Measurements from ENCODE around the gene KCNQ1.

Gene KCNQ1

DNA sequence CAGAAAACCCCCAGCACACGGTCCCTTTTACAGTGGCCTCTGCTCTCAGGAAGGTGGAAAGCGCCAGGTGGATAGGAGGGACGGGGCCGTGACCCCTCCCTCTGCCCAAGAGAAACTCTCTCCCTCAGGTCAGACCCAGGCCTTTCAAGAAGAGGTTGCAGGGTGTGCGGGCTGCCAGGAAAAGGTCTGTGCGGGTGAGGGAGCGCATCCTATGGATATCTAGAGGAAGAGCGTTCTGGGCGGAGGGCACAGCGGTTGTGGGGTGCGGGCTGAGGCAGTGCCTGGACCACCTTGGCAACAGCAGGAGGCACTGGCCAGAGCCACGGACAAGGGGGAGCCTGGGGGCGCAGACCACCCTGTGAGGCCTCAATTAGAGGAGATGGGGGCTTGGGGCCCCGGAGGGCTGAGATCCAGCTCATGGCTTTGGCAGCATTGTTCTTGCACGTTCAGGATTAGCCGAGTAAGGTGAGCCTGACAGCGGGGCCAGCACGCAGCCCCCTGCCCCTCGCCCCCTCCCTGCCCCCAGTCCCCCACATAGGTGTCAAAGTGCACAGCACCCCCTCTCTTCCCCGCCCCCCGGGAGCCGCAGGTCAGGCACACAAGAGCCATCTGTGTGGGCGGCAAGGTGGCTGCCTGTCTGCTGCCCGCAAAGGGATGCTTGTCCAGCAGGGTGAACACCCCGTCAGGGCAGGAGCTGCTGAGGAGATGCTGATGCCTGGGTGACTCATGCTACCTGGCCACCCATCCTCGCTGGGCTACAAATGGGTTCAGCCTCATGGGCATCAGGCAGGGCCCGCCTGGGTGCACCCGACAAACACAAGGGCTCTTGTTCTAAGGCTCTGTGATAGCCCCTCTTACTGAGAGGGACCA lies 347.8 kb downstream of the KCNQ1 start:
- no peak for DNase-seq

DNA sequence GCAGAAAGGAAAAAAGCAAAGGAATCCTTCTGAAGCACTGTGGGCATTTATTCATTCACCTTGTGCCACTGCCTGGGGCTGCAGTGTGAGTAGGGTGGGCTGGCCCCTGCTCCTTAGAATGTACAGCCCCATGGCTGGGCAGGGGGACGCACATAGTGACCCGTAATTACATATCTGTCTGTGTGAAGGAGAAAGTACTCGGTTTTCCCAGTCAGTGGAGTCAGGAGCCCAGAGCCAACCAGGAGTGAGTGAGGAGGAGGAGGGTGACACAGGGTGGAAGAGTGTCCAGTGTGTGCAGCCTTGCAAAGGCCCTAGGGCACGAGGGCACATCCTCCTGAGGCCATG lies 348.9 kb downstream of the KCNQ1 start:
- DNase-seq, result no peak

DNA sequence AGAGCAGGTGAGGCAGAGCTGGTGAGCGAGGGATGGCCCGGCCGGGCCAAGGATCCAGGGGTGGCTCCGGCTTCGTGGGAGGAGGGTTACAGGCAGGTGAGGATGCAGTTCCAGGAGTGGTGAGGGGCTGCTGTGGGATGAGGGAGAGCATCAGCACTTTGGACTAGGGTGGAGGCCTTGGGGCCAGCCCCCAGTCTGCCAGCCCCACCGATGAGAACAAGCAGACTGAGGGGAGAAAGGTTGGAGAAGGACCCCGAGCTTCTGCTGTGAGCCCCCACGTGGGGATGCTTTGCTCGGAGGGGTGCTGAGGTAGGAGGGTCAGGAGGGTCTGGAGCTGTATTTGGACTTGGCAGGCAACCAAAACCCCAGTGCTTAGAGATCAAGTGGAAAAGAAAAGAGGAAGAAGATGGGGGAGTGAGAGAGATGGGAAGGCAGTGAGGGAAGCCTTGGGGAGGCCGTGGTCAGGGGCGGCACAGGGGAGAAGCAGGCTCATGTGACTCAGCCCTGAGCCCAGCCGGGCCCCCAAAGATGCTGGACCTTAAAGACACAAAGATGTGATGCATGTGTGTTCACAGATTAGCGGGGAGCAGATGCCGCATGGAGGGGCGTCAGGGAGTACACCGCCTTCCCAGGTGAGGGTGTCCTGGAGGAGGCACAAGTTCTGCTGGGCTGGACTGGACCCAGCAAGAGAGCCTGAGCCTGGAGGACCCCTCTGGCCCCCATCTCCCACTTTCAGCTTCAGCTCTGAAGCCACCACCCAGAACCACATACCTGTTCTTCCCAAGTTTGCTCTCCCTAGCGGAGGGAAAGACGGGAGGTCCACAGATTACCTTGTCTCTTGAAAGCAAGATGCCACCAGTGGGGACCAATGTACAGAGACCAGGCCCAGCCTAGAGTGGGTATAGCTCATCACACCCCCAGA lies 349.5 kb downstream of the KCNQ1 start:
- no peak for DNase-seq

DNA sequence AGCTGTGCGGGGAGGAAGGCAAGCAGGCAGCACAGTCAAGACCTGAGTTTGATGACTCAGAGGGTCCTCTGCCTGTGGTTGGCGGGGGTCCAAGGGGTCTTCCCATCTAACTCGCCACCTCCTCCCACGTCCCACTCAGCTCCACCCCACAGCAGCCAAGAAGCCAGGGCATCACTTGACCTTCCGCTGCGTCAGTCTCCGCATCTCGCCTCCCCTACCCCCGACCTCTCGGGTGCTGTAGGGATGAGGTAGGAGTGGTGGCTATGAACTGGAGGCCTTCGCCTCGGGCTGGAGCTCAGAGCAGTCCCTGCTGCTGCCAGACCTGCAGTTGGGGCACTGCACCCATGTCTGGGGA lies 350.1 kb downstream of the KCNQ1 start:
- DNase-seq, result no peak

DNA sequence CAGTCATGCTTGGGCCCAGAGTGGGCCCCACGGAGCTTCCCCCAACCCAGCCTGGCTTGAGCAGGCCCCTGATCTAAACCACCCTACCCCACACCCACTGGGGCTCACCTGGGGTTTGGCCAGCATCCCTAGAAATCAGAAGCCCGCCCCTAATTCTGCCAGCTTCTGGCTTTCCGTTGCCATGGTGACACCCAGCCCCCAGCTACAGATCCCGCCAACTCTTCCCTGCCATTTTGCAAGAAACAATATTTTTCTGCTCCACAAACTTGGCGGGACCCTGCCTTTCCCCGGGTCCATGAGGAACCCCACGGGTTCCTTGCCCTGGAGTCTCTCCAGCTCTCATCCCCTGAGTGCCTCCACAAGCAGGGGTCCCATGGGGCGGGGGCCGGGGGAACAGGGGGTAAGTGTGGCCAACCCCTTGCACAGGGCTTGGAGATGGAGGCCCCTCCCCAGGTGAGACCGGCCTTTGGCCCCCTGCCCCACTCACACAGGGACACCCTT lies 350.7 kb downstream of the KCNQ1 start:
- no peak for DNase-seq

DNA sequence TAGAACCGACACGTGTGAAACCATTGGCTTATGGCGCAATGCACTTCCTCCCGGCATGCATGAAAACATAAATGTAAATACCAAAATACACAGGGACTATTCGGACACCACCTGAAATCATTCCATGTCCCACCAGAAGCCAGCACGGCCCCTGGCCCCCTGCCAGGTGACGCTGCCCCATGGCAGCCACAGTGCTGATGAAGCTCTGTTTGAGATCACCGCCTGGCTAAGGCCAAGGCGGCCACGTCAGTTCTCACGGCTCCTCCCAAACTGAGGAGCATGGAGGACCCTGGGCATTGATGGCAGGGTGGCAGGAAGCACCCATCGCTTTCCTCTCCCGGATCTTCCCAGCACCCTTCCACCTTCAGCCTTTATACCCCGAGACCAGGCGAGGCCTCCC lies 351.3 kb downstream of the KCNQ1 start:
- DNase-seq, result no peak

DNA sequence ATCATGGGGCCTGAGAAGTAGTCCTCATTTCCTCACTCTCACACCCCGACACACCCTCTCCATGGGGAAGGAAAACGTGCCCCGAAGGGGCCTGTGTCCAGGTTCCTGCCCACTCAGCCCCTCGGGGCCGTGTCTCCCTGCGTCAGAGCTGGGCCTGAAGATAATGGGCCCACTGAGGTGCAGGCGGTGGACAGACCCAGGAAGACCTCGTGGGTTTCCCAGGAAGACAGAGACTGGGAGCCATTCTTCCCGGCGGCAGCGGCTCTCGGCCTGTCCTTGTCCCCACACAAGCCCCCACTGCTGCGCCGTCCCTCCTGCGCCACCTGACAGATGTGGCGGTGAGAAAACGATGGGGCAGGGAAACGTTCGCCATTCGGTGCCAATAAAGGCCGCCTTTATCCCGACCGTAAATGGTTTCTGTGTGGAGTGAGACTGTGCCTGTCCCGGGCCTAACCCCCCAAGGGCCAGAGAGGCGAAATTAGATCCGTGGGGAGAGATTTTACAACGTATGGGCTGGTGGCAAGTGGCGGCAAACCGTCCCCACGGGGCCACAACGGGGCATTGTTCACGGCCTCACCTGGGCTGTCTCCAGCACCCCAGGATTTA lies 351.8 kb downstream of the KCNQ1 start:
- no peak for DNase-seq

DNA sequence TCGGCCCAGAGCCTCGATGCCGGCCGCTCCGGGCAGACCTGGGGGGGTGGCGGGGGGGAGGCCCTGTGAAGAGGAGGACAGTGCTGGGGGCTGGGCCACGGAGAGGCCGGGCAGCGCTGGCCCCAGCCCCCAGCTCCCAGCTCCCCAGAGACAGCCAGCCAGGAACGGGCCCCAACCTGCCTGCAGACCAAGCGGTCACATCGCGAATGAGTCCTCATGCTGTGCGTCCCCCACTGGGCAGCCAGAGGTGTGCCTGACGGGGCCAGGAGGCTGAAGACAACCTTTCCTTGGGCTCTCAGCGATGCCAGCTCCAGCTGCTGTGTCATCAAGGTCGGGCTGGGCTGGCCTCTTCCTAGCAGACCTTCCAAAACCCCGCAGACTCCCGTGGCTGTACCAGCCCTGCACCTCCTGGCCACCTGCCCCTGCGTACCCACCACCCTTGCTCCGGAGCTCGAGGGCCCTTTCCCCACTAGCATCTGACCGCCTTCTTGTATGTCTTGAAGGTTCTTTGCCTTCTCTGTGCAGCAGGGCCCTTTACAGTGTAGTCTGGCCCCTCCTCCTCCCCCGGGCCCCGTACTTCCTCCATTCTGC lies 352.4 kb downstream of the KCNQ1 start:
- no peak for DNase-seq

DNA sequence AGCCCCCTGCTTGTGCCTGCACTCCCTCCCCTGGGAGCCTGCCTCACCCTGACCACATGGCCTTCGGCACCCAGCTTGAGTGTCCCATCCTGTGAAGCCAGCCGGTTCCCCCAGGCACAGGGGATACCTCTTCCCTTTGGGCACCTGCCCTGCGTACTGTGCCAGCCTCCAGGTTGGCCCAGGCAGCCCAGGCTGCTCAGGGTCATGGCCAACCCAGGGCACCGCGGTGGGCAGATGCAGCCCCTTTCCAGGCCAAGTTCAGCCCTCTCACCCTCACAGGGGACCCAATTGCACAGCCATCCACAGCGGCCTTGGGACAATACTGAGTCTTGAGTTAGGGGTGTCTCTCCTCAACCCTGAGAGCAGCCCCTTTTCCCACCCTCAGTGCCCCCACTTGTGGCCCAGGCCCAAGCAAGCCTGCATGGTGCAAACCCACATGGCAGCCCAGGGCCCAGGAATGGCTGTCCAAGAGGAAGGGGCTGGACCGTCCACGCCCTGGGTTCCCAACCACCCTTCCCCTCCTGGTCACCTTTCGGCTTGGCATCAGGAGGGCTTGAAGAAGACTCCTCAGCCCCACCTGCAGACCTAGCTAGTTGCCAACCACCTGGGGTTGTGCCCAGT lies 353.0 kb downstream of the KCNQ1 start:
- DNase-seq, result no peak

DNA sequence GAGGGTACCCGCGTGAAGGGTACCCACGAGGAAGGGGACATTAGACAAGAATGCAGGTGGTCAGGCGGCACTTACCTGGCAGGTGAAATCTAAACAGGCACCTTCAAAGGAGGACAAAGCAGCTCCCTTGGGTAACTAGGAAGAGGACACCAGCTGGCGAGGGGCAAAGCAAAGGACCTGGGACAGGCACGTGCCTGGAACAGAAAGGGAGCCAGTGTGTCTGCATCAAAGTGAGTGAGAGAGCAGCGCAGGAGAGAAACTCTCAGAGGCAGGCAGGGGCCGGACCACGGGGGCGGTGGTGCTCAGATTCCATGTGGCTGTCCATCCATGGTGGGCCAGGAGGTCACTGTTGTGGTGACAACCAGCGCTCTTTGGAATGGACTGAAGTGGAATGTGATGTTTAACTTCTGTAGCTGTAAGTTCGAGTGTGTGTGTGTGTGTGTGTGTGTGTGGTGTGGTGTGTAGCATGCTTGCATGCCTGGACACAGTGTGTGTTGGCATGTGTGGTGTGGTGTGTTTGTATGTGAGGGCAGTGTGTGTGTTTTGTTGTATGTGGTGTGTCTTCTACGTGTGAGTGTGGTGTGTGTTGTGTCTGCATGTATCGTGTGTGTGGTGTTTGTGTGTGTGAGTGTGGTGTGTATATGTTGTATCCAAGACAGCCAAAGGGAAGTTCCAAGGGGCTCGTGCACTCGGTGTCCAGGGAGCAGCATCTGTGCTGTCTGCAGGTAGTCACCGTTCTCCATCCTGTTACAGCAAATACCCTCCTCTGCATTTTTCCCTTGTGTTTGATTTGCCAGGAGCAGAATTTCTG lies 354.3 kb downstream of the KCNQ1 start:
- no peak for DNase-seq

DNA sequence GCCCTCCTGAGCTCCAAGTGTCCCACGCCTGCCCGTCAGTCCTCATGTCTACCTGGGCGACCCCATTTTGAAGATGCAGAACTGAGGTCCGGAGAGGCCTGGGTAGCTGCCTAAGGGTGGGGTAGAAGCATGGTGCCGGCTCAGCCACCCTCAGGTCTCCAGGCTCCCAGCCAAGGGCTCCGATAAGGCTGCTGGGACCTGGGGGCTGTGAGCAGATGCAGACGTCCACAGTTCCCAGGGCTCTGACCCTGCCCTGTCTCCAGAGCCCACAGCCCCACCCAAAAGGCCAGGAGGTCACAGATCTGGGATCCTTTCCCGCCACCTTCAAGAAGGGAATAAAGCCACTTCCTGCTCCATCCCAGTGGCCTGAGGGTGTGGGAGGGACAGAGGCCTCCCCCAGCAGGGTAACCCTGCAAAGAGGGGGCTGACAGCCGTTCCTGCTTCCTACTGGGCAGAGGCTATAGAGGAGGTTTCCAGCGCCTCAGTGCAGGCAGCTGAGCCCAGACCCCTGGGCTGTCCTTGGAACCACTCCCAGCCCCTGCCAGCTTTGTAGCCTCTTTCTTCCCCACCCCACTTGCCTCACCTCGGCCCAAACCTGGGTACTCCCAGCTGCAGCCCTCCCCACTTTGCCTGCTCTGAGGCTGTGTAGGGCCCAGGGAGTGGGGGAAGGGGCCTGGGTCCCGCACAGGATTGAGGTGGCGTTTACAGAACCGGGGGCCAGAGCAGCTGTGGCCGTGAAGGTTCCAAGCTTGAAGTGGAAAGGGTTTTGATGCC lies 355.3 kb downstream of the KCNQ1 start:
- no peak for DNase-seq

DNA sequence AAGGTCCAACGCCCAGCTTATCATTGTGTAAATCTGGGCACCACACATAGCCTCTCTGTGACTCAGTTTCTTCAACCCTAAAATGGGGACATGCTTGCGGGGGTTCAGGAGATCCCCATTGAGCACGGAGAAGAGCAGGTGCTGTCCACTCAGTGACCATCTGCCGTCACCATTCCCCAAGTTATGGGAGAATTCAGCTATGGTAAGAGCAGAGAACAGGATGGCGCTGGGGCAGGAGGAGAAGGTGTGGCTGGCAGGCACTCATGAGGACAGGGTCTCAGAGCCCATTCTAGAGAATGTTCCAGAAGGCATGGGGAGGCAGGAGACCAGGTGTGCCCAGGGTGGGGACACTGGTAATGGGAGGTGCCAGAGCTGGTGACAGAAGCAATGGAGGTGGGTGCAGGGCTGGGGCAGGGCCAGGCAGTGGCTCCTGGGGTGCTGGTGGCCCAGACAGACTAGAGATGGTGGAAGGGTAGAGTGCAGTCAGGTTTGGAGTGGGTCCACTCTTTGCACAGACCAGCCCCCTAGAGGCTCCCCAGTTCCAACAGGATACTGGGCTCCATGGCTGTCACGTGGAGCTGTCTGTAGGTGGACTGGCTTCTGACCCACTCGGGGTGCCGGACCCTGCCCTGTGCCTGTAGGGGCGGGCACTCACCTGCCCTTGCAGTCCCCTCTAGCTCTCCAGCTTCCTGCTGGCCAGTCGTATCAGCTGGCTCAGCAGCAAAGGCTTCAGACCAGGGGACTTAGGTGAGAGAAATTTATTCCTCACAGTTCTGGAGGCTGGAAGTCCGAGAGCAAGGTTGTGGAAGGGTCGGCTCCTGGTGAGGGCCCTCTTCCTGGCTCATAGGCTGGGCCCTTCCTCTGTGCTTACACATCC lies 356.1 kb downstream of the KCNQ1 start:
- DNase-seq, result no peak

DNA sequence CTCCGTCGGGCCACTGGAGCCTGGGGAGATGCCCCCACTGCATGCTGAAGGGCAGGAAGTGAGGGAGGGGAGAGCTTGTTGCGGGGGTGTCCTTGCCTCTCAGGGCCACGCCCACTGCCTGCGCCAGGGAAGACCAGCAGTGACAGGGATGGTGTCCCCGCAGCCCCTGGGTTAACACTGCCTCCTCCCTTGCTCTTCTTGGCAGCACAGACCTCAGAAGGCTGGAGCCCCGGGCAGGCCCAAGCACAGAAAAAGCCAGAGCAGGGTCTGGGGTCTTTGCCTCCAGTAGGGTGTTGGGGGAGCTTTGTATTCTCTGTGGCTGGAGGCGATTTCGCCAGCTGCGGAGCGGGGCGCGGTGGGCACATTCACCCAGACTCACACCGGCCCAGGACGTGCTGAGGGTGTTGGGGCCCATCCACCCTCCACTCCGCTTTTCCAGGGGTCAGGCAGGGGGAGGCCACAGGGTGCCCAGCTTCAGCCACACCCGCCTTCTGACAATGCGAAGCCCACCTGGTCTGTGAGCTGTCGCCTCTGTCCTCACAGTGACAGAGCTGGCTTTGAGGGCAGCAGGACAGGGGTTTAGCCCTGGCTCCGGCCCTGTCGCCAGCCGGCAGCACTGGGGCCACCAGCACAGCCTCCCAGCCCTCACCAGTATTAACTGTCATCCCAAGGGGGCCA lies 357.0 kb downstream of the KCNQ1 start:
- no peak for DNase-seq

DNA sequence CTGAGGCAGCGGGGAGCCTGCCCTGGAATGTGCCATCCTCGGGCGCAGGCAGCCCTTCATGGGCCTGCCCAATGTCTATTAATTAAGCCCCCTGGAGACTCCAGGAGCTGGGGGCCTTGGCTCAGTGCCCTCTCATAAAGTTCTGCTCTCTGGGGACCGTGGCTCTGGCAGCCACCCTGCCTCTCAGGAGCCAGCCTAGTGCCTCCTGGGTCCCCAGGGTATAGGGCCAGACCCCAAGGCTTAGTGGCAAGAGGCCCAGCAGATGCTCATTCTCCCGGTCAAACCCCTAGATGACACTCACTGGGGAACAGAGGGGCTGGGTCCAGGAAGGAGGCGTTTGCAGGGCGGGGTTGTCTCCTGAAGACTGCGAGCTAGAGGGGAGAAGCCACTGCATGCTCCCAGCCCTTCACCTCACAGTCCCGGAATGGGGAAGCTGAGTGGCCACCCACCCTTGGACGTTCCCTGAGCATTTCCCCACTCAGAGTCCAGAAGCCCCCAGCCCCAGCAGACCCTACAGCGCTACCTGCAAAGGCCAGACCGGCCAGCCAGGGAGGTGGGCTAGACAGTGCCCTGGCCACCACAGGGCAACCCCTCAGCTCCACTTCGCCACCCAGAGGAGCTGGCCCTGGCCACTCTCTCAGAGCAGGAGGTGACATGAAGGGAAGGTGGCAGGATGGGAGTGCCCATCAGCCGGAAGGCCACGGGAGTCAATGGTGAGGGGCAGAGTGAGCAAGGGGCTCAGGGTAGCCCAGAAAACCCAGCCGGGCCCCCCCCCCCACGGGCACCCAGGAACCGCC lies 357.8 kb downstream of the KCNQ1 start:
- DNase-seq, result no peak

DNA sequence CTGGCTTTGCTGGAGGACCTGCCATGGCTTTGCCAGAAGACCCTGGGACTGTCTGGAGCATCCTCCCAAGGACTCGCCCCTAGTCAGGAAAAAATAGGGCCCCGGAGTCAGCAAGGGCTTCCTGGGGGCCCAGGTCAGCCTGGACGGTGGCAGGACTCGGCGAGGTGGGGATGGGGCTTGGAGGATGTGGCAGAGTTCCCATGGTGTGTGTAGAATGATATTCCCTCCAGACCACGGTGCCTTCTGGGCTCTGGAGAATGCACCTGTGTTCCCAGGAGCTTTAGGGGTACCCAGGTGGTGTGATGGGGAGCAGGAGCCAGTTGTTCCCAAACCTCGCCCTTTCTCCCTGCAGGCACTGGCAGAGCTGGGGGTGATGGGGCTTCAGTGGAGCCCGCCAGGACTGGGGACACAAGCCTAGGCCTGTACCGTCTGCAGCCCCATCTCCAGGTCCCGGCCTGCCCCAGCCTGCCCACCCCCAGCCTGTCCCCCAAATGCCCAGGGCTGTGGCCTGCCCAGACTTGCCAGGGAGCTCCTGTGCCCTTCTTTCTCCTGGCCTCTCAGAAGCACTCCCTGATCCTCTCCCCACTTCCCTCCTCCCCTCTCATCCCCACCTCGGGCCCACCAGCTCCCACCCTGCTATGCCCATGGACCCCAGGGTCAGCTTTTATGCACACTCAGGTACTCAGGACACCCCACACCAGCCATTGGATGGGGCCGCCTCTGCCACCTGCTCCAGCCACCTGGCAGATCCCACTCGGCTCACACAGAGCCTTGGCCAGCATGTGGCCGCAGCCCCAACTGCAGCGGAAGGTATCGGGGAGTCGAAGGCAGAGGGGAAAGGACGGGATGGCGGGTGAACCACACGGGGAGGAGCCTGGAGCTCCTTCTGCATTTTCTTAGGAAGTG lies 358.6 kb downstream of the KCNQ1 start:
- DNase-seq, result no peak

DNA sequence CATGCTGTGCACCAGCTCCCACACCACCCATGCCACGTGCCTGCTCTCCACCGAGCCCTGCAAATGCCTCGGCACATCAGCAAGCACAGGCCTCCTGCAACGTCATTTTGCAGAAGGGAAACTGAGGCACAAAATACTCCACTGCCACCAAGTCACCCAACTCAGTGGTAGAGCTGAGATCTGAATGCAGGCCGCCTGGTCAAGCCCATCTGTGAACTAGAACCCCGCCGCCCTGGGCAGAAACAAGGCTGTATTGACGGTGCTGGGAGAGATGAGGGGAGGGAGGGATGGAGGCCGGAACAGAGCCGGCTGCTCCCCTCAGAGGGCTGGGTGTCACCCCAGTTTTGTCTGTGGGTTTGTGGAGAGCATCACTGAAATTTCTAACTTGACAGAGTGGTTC lies 359.4 kb downstream of the KCNQ1 start:
- DNase-seq, result no peak

DNA sequence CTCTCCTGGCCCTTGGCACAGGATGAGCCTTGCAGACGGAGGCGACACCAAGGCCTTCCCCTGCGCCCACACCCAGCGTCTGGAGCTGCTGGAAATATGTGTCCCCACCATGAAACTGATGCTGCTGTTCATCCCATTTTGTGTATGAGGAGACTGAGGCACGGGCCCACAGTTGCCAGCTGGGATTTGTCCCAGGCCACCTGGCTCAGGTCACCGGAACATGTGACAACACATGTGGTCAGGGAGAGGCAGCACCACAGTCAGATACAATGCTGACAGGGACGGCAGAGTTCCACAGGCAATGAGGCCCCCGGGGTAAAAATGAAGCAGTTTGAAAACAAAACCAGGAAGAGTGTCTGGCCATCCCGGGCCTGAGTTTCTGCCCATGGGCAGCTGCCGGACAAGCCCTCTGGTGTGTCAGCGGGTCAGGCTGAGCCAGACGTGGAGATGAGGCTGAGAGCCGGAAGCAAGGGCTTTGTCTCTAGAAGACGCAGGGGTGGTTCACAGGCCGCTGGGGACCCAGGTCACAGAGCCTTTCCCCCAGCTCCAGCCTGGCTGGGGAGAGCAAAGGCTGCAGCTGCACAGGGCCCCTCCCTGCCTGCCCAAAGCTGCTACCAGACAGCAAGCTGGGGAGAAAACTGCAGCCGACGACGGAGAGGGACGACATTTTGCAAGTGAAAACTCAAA lies 360.0 kb downstream of the KCNQ1 start:
- no peak for DNase-seq

All from inflammatory macrophage treated with lipopolysaccharide for 1 hour (primary cell).